G401 (cell line): Measurements from ENCODE around the gene AURKB. TPM values are rescaled to one million over a fixed set of nuclear protein-coding genes. Genes with fewer than 3 reads are reported as not detected.
"Not testable (repeated sequence)": the region's sequence is repeated elsewhere in the genome, so short reads cannot be mapped to it uniquely, and the experiment has no call there.

ENCODE experiments used
- DNase-seq: peaks from one replicate; pipeline ENCODE4 v3.0.0-alpha.2; 2015; ENCODE audit warnings: low spot score
- in situ Hi-C: cut with HindIII; loops from 2 replicates; pipeline ENCODE4 v1.10.0; 2016; ENCODE audit warnings: low sequenced_read_pairs, mixed read lengths
- total RNA-seq: library from RNA; depleted of rRNA; stranded (reverse); fragments of >200 nt; shearing (Covaris generic); gene quantifications from 2 replicates; pipeline ENCODE4 v1.2.3, GENCODE V29; 2014; rRNA removed

The AURKB gene
- 162 and 166 TPM in 2 replicates for total RNA-seq

DNA sequence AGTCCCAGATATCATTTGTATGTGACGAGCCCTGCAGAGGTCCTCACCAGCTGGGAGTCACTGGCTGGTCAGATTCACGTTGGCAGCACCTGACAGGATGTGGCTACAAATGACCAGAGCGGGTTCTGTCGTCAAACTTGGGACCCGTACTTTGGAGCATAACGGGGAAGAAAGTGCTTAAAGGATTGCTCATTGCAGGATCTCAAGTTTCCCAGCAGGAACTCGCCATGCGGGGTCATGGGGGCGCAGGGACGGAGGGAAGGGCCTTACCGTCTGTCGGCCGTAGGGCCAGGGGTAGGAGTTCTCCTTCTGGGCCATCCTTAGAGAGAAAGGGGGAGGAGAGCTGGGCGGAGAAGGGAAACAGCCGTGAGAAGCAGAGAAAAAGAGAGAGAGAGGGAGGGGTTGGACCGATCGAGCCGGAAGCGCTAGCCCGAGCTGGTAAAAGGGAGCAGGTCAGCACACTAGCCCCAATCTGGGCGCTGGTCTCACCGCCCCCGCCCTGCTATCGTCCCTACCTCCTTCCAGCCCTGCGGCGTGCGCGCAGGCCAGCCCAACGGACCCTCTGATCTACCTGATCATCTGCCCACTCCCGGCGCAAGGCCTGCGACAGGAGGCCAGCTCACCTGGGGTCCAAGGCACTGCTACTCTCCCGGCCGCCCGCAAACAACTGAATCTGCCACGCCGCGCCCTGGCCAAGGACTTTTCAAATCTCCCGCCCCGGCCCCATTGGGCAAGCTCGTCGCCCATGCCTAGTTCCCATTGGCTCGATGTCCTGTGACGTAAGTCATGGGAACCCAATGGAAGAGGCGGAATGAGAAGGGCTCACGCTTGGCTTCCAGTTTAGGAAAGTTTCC lies at the start of gene AURKB:
AURKB (minus strand) TSS at position 669 of the 854 bp plus-strand sequence; CDS start at position 318, 351 bp downstream.
- peak; percentile 95 for DNase-seq
- in situ Hi-C loops, result no loop called here

GRCh38 chr17:8257801-8258200 lies 47.4 kb upstream of the AURKB start:
- no peak for DNase-seq
- in situ Hi-C loops, result no loop called here

GRCh38 chr17:8256691-8257090 lies 46.3 kb upstream of the AURKB start:
- in situ Hi-C loops, result no loop called here
- no peak for DNase-seq

GRCh38 chr17:8256291-8256690 lies 45.9 kb upstream of the AURKB start:
- no peak for DNase-seq
- in situ Hi-C loops, result no loop called here

DNA sequence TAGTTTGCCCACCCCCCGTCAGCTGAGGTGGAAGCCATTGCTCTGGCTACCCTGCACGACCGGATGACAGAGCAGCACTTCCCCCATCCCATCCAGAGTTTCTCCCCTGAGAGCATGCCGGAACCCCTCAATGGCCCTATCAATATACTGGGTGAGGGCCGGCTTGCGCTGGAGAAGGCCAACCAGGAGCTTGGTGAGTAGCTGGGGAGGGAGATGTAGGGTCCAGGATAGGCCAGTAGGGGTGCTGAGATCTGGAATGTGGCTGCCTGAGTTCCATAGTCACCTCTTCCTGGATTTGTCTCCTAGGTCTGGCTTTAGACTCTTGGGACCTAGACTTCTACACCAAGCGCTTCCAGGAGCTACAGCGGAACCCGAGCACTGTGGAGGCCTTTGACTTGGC lies 45.1 kb upstream of the AURKB start:
- no peak for DNase-seq

GRCh38 chr17:8254881-8255280 lies 44.5 kb upstream of the AURKB start:
- in situ Hi-C loops, result no loop called here
- DNase-seq, result no peak

More for the DNA sequence above, 45.1 kb upstream of the AURKB start:
- in situ Hi-C loops, result no loop called here

DNA sequence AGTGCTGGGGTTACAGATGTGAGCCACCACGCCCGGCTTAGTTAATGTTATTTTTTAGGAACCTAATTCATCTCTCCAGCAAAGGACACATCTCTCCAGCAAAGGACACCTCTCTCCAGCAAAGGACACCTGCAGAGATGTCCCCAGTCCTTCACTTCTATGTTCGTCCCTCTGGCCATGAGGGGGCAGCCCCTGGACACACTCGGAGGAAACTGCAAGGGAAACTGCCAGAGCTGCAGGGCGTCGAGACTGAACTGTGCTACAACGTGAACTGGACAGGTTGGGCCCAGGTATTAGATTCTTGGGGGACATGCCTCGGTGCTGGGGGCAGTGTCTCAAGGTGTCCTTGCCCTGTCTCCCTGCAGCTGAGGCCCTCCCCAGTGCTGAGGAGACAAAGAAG lies 43.4 kb upstream of the AURKB start:
- in situ Hi-C loops, result no loop called here
- peak; percentile 43 for DNase-seq

- DNase-seq, in situ Hi-C loops: not testable (repeated sequence)
These were observed 41.0 kb upstream of the AURKB start for GRCh38 chr17:8251411-8251810.

DNA sequence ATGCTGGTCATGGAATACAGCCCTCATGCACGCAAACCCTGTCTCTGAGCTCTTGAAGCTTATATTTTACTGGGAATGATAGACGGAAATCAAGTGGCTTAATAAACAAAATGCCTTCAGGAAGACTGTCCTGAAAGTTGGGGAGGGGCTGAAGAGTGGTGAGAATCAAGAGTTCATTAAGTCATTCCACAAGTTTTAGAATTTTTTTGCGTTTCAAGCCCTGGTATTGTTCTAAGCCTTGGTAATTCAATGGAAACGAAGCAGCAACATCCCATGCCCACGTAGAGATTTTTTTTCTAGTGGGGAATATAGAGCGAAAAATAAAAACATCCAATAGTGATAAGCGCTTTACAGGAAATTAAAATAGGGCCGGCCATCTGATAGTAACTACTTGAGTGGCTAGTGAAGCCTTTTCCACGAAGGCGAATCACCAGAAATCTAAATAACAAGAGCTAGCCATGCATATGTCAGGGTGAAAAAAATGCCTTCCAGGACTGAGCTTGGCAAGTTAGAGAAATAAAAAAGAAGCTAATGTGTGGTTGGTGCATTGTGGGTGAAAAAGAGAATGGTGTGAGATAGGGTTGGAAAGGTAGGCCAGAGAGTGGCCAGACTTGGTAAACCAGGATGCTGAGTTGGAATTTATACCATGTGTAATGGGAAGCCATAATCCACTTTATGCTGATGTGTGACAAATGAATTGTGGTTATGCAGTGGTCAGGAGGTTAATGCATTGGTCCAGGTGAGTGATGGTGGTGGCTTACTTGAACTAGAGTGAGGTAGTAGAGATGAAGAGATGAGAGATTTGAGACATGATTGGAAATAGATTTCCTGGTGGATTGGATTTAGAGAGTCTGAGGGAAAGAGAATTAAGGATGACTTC lies 39.5 kb upstream of the AURKB start:
- in situ Hi-C loops, result no loop called here

GRCh38 chr17:8248751-8249607 lies 38.6 kb upstream of the AURKB start, which contains the start of gene PFAS:
TSS of gene PFAS (plus strand) at chr17:8249289. CDS start at chr17:8253938, 4,649 bp downstream.
- in situ Hi-C loops, result no loop called here
- peak; percentile 91 for DNase-seq

More for the DNA sequence above, 39.5 kb upstream of the AURKB start:
- DNase-seq, result no peak

- in situ Hi-C loops, result no loop called here
- DNase-seq, result no peak
These were observed 34.4 kb upstream of the AURKB start for GRCh38 chr17:8244768-8245167.

DNA sequence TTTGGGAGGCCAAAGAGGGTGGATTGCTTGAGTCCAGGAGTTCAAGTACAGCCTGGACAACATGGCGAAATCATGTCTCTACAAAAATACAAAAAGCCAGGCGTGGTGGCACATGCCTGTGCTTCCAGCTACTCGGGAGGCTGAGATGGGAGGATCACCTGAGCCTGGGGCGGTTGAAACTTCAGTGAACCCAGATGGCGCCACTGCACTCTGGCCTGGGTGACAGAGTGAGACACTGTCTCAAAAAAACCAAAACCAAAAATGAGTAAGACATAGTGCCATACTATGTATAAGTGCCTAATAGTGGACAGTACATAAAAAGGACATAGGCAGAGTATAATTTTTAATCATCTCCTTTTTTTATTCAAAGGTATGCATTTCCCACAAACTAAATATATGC lies 33.5 kb upstream of the AURKB start:
- in situ Hi-C loops, result no loop called here
- DNase-seq, result no peak

DNA sequence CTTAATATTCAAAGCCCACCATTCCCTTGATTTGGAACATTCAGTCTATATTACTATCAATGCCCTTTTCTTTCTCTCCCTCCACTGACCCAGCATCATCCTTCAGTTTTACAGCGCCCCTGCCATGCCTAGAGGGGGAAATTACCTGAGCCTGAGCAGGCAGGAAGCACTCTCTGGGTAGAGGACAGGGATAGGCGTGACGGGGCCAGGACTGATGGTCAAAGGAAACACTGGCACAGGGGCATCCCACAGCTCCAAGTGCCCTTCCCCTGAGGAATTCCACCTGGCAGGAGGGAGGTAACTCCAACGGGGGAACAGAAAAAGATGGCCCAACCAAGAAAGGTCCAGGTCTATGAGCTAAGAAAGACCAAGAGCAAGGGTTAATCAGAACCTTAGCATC lies 27.5 kb upstream of the AURKB start:
- in situ Hi-C loops, result no loop called here
- DNase-seq, result no peak

DNA sequence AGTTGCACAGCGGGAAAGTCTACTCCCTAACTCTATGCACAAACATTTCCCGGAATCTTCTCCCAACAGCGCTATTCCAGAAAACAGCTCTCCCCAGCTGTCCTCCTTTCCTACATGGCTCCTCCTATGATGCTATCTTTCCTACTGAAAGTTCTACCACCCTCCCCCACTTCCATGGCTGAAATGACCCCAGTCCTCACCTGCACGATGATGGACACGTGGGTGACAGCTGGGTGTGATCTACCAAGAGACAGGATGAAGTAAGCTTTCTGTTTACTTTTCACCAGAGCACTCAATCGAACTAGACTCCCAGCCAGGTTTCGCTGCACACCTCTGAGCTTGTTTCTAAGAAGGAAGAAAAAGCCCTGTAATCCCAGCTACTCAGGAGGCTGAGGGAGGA lies 26.8 kb upstream of the AURKB start:
- in situ Hi-C loops, result no loop called here
- DNase-seq, result no peak

- no peak for DNase-seq
- in situ Hi-C loops, result no loop called here
These were observed 25.3 kb upstream of the AURKB start for GRCh38 chr17:8235676-8236075.

GRCh38 chr17:8234361-8235270 lies 24.2 kb upstream of the AURKB start:
- no peak for DNase-seq
- in situ Hi-C loops, result no loop called here

DNA sequence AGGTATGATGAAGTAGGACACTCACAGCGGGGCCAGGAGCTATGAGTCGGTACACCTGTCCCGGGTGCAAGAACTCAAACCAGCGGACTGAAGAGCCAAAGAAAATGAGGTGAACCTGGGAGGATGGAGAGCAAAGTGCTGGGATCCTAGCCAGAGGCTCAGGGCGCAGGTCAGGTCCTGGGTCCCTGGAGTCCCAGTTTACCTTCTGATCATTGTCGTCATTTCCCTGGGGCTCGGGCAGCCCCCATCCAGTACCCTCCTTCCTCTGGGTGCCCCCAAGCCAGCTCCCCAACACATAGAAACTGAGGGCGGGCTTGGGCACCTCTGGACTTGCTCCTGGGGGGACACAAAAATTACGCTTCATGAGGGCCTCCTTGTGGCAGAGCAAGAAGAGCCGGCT lies 21.3 kb upstream of the AURKB start:
- in situ Hi-C loops, result no loop called here
- DNase-seq, result no peak

DNA sequence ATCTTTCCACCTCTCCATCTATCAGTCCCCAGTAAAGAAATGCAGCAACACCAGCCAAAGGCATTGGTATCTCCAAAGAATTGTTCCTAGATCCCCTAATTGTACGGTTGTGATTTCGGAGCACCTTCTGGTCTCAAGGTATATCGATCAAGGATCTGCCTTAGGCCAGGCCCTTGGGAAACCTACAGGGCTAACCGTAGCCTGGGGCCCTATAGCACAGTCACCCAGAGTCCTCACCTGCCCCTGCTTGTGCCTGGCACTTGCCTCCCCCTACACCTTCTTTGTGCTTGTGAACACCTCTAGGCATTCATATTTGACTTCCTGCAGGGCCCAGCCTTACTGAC lies 16.8 kb upstream of the AURKB start:
- DNase-seq, result no peak
- in situ Hi-C loops, result no loop called here
